ENCODE data around the gene FGF14. TPM values are rescaled to one million over a fixed set of nuclear protein-coding genes. Genes with fewer than 3 reads are reported as not detected.

The FGF14 gene
- total and polyA plus RNA-seq, 2 experiments from 2014 or later = 0.03 TPM; not detected in 1

GRCh38 chr13:101896541-101896940 is 505.3 kb downstream of the FGF14 start:
- H4K20me1 ChIP-seq (replicated peaks; ENCODE audit: insufficient read depth) = no peaks in the 10 kb centered on the region
- DNase-seq (ENCODE audit: low spot score) (no peak), ATAC-seq (no peak)
- no peak overlapping the region for H3K4me2 ChIP-seq
- H3K4me3 ChIP-seq = no peak overlapping the region
- H3K4me3 Mint-ChIP-seq = no peak overlapping the region
- no peak overlapping the region for H3K27ac Mint-ChIP-seq
- H3K9me2 ChIP-seq (ENCODE audit: insufficient read depth) = no peaks in the 10 kb centered on the region
- TF ChIP-seq CREB1 (CRISPR knock-in tag; IDR thresholded peaks at IDR 0.05; ENCODE audit: low read depth) (no peak), ZNF114 (CRISPR knock-in tag; IDR thresholded peaks at IDR 0.05) (no peak), STAT1 (IDR thresholded peaks at IDR 0.05; ENCODE audit: unreplicated experiment) (no peak), ZNF331 (CRISPR knock-in tag; IDR thresholded peaks at IDR 0.05; ENCODE audit: low read depth) (no peak)
- H3K36me3 Mint-ChIP-seq (ENCODE audit: low read depth) = no peaks in the 10 kb centered on the region
- H3K9me3 Mint-ChIP-seq = no peaks in the 10 kb centered on the region
- H3K36me3 ChIP-seq (ENCODE audit: insufficient read depth) = no peaks in the 10 kb centered on the region
- H2AFZ ChIP-seq = no peak overlapping the region
- H3K27me3 Mint-ChIP-seq (ENCODE audit: insufficient read depth, low read depth, poor library complexity) = no peaks in the 10 kb centered on the region
- H3K27me3 ChIP-seq (ENCODE audit: insufficient read depth) = no peaks in the 10 kb centered on the region
- H3K79me2 ChIP-seq (replicated peaks; ENCODE audit: insufficient read depth) = no peaks in the 10 kb centered on the region
- H3F3A ChIP-seq (replicated peaks; ENCODE audit: low read depth) = no peaks in the 10 kb centered on the region
- H3K4me1 ChIP-seq (ENCODE audit: insufficient read depth) = no peaks in the 10 kb centered on the region
- peaks cover 7% of the 10 kb centered on the region; the same call in 2 of the 3 replicates for H3K4me1 Mint-ChIP-seq
- H3K27ac ChIP-seq (ENCODE audit: low read depth) = no peak overlapping the region

GRCh38 chr13:101893021-101893420 is 508.8 kb downstream of the FGF14 start:
- Histone ChIP-seq H3F3A (replicated peaks; ENCODE audit: low read depth) (no peaks in the 10 kb centered on the region), H3K4me3 (no peak overlapping the region), H3K79me2 (replicated peaks; ENCODE audit: insufficient read depth) (no peaks in the 10 kb centered on the region), H3K27me3 (ENCODE audit: insufficient read depth) (no peaks in the 10 kb centered on the region), H2AFZ (no peak overlapping the region), H4K20me1 (replicated peaks; ENCODE audit: insufficient read depth) (no peaks in the 10 kb centered on the region), H3K4me2 (no peak overlapping the region), H3K27ac (ENCODE audit: low read depth) (no peak overlapping the region), H3K9me2 (ENCODE audit: insufficient read depth) (no peaks in the 10 kb centered on the region), H3K36me3 (ENCODE audit: insufficient read depth) (no peaks in the 10 kb centered on the region), H3K4me1 (ENCODE audit: insufficient read depth) (no peaks in the 10 kb centered on the region)
- Mint-ChIP-seq H3K9me3 (no peaks in the 10 kb centered on the region), H3K4me3 (no peak overlapping the region), H3K27ac (no peak overlapping the region), H3K27me3 (ENCODE audit: insufficient read depth, low read depth, poor library complexity) (no peaks in the 10 kb centered on the region), H3K4me1 (peaks cover 7% of the 10 kb centered on the region; the same call in 2 of the 3 replicates), H3K36me3 (ENCODE audit: low read depth) (no peaks in the 10 kb centered on the region)
- ATAC-seq (no peak), DNase-seq (ENCODE audit: low spot score) (no peak)
- TF ChIP-seq POLR2AphosphoS5 (IDR thresholded peaks at IDR 0.05; ENCODE audit: low read depth) (no peak), ETS1 (IDR thresholded peaks at IDR 0.05) (no peak), REST (IDR thresholded peaks at IDR 0.05; ENCODE audit: unreplicated experiment) (no peak), JUNB (IDR thresholded peaks at IDR 0.05; ENCODE audit: unreplicated experiment) (no peak), ZNF462 (CRISPR knock-in tag; IDR thresholded peaks at IDR 0.05) (no peak), ZNF331 (CRISPR knock-in tag; IDR thresholded peaks at IDR 0.05; ENCODE audit: low read depth) (no peak), CTCF (conservative IDR thresholded peaks at IDR 0.05; ENCODE audit: low read depth in 2 of 2) (no peak)

Measured in GM23338 (cell line).